ENCODE data around the gene STXBP5.

Gene STXBP5

DNA sequence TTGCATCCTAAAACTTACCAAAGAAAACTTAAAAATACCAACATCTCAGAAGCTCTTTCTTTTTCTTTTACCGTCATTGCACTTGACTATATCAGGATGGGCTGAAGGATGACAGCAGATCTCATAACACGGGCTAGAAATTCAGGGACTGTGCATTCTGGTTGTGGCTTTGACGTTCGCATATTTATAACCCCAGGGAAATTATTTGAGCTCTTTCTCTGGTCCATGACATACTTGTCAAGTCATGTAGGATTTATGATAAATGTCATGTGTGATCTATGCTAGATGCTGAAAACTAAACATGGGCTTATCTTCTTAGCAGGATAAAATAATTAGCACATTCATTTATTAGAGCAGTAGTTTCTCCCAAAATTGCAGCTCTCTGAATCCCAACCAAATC is 229.9 kb downstream of the STXBP5 start:
- H3K79me2 ChIP-seq (ENCODE audit: control insufficient read depth, low read length) = no peaks in the 10 kb centered on the region
- no peaks in the 10 kb centered on the region for H4K20me1 ChIP-seq (ENCODE audit: control insufficient read depth, insufficient read depth, low read depth, low read length)
- H3K36me3 ChIP-seq (ENCODE audit: control insufficient read depth, low read length) = no peaks in the 10 kb centered on the region
- no peaks in the 10 kb centered on the region for H3K9me3 ChIP-seq (ENCODE audit: control insufficient read depth, insufficient read depth, low read length)
- no peaks in the 10 kb centered on the region for H3K9me2 ChIP-seq (replicated peaks; ENCODE audit: control insufficient read depth, low read length)
- TF ChIP-seq CTCF (IDR thresholded peaks at IDR 0.05; ENCODE audit: low read depth, low read length, poor library complexity, severe bottlenecking) = no peak
- TF ChIP-seq EZH2phosphoT487 (IDR thresholded peaks at IDR 0.05; ENCODE audit: borderline replicate concordance, low read length) = no peak
- H3K27ac ChIP-seq (ENCODE audit: low read depth, low read length) = no peak overlapping the region
- no peak overlapping the region for H3K4me3 ChIP-seq (ENCODE audit: low read length)
- no peaks in the 10 kb centered on the region for H3F3A ChIP-seq (ENCODE audit: control insufficient read depth, insufficient read depth)
- H3K4me1 ChIP-seq (ENCODE audit: control insufficient read depth, low read length) = no peaks in the 10 kb centered on the region
- no peak overlapping the region for H3K4me2 ChIP-seq (ENCODE audit: low read length)
- no peaks in the 10 kb centered on the region for H3K27me3 ChIP-seq (ENCODE audit: control insufficient read depth, low read length)

GRCh38 chr6:147434516-147434915 is 230.3 kb downstream of the STXBP5 start:
- Histone ChIP-seq H3K4me1 (ENCODE audit: control insufficient read depth, low read length) (no peaks in the 10 kb centered on the region), H4K20me1 (ENCODE audit: control insufficient read depth, insufficient read depth, low read depth, low read length) (no peaks in the 10 kb centered on the region)
- TF ChIP-seq EZH2phosphoT487 (IDR thresholded peaks at IDR 0.05; ENCODE audit: borderline replicate concordance, low read length) = no peak
- TF ChIP-seq CTCF (IDR thresholded peaks at IDR 0.05; ENCODE audit: low read depth, low read length, poor library complexity, severe bottlenecking) = no peak

DNA sequence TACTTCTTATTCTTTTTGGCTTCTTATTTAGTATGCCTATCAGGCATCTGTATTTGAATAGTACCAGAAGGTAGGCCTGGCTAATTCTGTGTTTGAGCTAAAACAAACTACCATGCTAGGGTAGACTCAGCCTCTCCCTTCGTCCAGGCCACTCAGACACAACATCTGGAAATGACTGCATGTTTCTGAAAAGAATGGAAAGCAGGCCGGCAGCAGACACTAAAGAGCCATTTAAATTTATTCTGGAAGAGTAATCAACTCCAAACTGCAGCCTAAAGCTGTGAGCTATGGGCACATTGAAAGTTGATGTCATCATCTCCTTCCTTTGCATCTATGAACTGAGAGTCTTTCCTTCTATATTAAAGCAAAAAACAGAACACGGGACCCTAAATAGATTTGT is 233.4 kb downstream of the STXBP5 start:
- no peaks in the 10 kb centered on the region for H3K9me3 ChIP-seq (ENCODE audit: control insufficient read depth, insufficient read depth, low read length)
- no peak overlapping the region for H3K4me3 ChIP-seq (ENCODE audit: low read length)
- no peak overlapping the region for H3K4me2 ChIP-seq (ENCODE audit: low read length)
- H3F3A ChIP-seq (ENCODE audit: control insufficient read depth, insufficient read depth) = no peaks in the 10 kb centered on the region
- no peaks in the 10 kb centered on the region for H3K4me1 ChIP-seq (ENCODE audit: control insufficient read depth, low read length)
- TF ChIP-seq CTCF (IDR thresholded peaks at IDR 0.05; ENCODE audit: low read depth, low read length, poor library complexity, severe bottlenecking) = no peak
- TF ChIP-seq EZH2phosphoT487 (IDR thresholded peaks at IDR 0.05; ENCODE audit: borderline replicate concordance, low read length) = no peak
- no peaks in the 10 kb centered on the region for H3K27me3 ChIP-seq (ENCODE audit: control insufficient read depth, low read length)
- H3K36me3 ChIP-seq (ENCODE audit: control insufficient read depth, low read length) = no peaks in the 10 kb centered on the region
- no peaks in the 10 kb centered on the region for H4K20me1 ChIP-seq (ENCODE audit: control insufficient read depth, insufficient read depth, low read depth, low read length)
- H3K9me2 ChIP-seq (replicated peaks; ENCODE audit: control insufficient read depth, low read length) = no peaks in the 10 kb centered on the region
- no peak overlapping the region for H3K27ac ChIP-seq (ENCODE audit: low read depth, low read length)
- H3K79me2 ChIP-seq (ENCODE audit: control insufficient read depth, low read length) = no peaks in the 10 kb centered on the region

More at GRCh38 chr6:147434516-147434915, 230.3 kb downstream of the STXBP5 start:
- Histone ChIP-seq H3K4me2 (ENCODE audit: low read length) (no peak overlapping the region), H3K36me3 (ENCODE audit: control insufficient read depth, low read length) (no peaks in the 10 kb centered on the region), H3F3A (ENCODE audit: control insufficient read depth, insufficient read depth) (no peaks in the 10 kb centered on the region), H3K27me3 (ENCODE audit: control insufficient read depth, low read length) (no peaks in the 10 kb centered on the region), H3K4me3 (ENCODE audit: low read length) (no peak overlapping the region), H3K9me2 (replicated peaks; ENCODE audit: control insufficient read depth, low read length) (no peaks in the 10 kb centered on the region), H3K27ac (ENCODE audit: low read depth, low read length) (no peak overlapping the region), H3K79me2 (ENCODE audit: control insufficient read depth, low read length) (no peaks in the 10 kb centered on the region), H3K9me3 (ENCODE audit: control insufficient read depth, insufficient read depth, low read length) (no peaks in the 10 kb centered on the region)

Data from DOHH2 (cell line).